Keratinocyte (primary cell): ENCODE data around the gene DNAJB14.

Experiments
- CTCF ChIP-seq, 3 experiments: IDR thresholded peaks in 1 of 3; conservative IDR thresholded peaks in 1 of 3; optimal IDR thresholded peaks in 1 of 3; 2 replicates in 2 of 3; 3 replicates in 1 of 3; pipeline versions ENCODE3 to v1.5.1; 2011; ENCODE audit warnings: low read length in 3 of 3, mild to moderate bottlenecking in 3 of 3, moderate library complexity in 2 of 3, control low read depth in 1 of 3, inconsistent platforms in 1 of 3; ENCODE audit not compliant: insufficient read depth in 2 of 3; ENCODE audit errors: extremely low read depth in 1 of 3
- EZH2 ChIP-seq: IDR thresholded peaks from one replicate; pipeline ENCODE4 v1.6.1; 2012; ENCODE audit warnings: inconsistent platforms, mild to moderate bottlenecking, low read length, moderate library complexity

- no peak for TF ChIP-seq CTCF (optimal IDR thresholded peaks at IDR 0.05 in 1 of 3, IDR thresholded peaks at IDR 0.05 in 1 of 3, conservative IDR thresholded peaks at IDR 0.05 in 1 of 3; ENCODE audit: extremely low read depth in 1 of 3, insufficient read depth in 2 of 3, low read length in 3 of 3)
- no peak for TF ChIP-seq EZH2
These were observed 33.5 kb upstream of the DNAJB14 start for GRCh38 chr4:99979872-99980271.
